GM12878 (cell line): ENCODE data around the gene PHB1. TPM values are rescaled to one million over a fixed set of nuclear protein-coding genes. Genes with fewer than 3 reads are reported as not detected.
"Not testable (repeated sequence)": the region's sequence is repeated elsewhere in the genome, so short reads cannot be mapped to it uniquely, and the experiment has no call there.

Experiments
- ATAC-seq: fragments of 200-7000 bp; cut with Tn5 transposase; 3 replicates; pipeline ENCODE4 v1.9.1; 2020; ENCODE audit warnings: mild to moderate bottlenecking, moderate library complexity
- BruUV-seq: library from RNA; stranded (reverse); fragments of 400-500 nt; replicated peaks from 2 replicates; lab custom pipeline; 2021; lab: Mats Ljungman, UMichigan
- CTCF ChIA-PET: fragments of 300-600 bp; sonication (Branson Sonifier 250); formaldehyde crosslinking; extraction: SDS; loops from one replicate; lab custom pipeline; 2021; ENCODE audit warnings: inconsistent platforms; lab: Yijun Ruan, JAX
- POLR2A ChIA-PET: fragments of 350-600 bp; formaldehyde crosslinking; extraction: SDS; loops from one replicate; lab custom pipeline; 2021; ENCODE audit warnings: inconsistent platforms; lab: Charles Lee
- RAD21 ChIA-PET: fragments of 300-600 bp; sonication (Branson Sonifier 250); formaldehyde crosslinking; loops from one replicate; lab custom pipeline; 2023; ENCODE audit warnings: antibody characterized with exemption; ENCODE audit not compliant: unreplicated experiment; lab: Charles Lee
- SMC1A ChIA-PET: fragments of 300-600 bp; sonication (Branson Sonifier 250); formaldehyde crosslinking; loops from one replicate; lab custom pipeline; 2023; ENCODE audit not compliant: unreplicated experiment, uncharacterized antibody; lab: Charles Lee
- DNase-seq: peaks from one replicate; pipeline ENCODE4 v3.0.0-alpha.2; 2011; ENCODE audit warnings: low read depth, low spot score
- FAIRE-seq: peaks from 3 replicates; lab custom pipeline; 2011; peaks lifted over from hg19 to GRCh38; lab: Jason Lieb, UNC
- H2AFZ ChIP-seq: 2 replicates; pipeline ENCODE4 v1.6.0; 2011; ENCODE audit warnings: low read depth, low read length, control low read depth; ENCODE audit not compliant: control insufficient read depth
- H3K27ac ChIP-seq: 2 replicates; pipeline ENCODE4 v1.5.1; 2011; ENCODE audit warnings: control low read depth; ENCODE audit not compliant: control insufficient read depth, insufficient read depth
- H3K27me3 ChIP-seq, 2 experiments: replicated peaks in 1 of 2; 2 replicates each; pipeline versions ENCODE4 v1.6.0 to v1.6.1; 2011; ENCODE audit warnings: low read length in 1 of 2; ENCODE audit not compliant: control insufficient read depth in 2 of 2, insufficient read depth in 2 of 2
- H3K36me3 ChIP-seq, 2 experiments: 2 replicates each; pipeline ENCODE4 v1.5.1; 2011; ENCODE audit warnings: low read length in 1 of 2; ENCODE audit not compliant: control insufficient read depth in 2 of 2, insufficient read depth in 2 of 2
- H3K4me1 ChIP-seq: 2 replicates; pipeline ENCODE4 v1.6.1; 2011; ENCODE audit warnings: mild to moderate bottlenecking, low read length, moderate library complexity, mixed read lengths; ENCODE audit not compliant: control insufficient read depth, insufficient read depth
- H3K4me2 ChIP-seq: 2 replicates; pipeline ENCODE4 v1.6.0; 2011; ENCODE audit warnings: control low read depth; ENCODE audit not compliant: control insufficient read depth, insufficient read depth
- H3K4me3 ChIP-seq: fragments of 200-600 bp; sonication (generic); 2 replicates; pipeline ENCODE4 v1.5.1; 2016
- H3K79me2 ChIP-seq: 2 replicates; pipeline ENCODE4 v1.6.0; 2011; ENCODE audit warnings: low read length; ENCODE audit not compliant: control insufficient read depth, insufficient read depth
- H3K9ac ChIP-seq: 2 replicates; pipeline ENCODE4 v1.8.0; 2011; ENCODE audit warnings: low read length, control low read depth, mixed read lengths; ENCODE audit not compliant: control insufficient read depth, insufficient read depth
- H3K9me3 ChIP-seq: replicated peaks from 3 replicates; pipeline ENCODE4 v1.5.1; 2011; ENCODE audit warnings: mild to moderate bottlenecking, low read length; ENCODE audit not compliant: control insufficient read depth, insufficient read depth
- H4K20me1 ChIP-seq: 2 replicates; pipeline ENCODE4 v1.6.0; 2011; ENCODE audit not compliant: control insufficient read depth, insufficient read depth
- CEBPB ChIP-seq, 2 experiments: fragments of 150-350 bp in 1 of 2; IDR thresholded peaks; 2 replicates each; pipeline ENCODE4 v1.6.1; 2012 to 2014; ENCODE audit warnings: low read depth in 2 of 2, low read length in 2 of 2, borderline replicate concordance in 1 of 2, inconsistent platforms in 1 of 2
- NRF1 ChIP-seq: conservative IDR thresholded peaks from 2 replicates; pipeline ENCODE4 v1.6.1; 2011; ENCODE audit warnings: mild to moderate bottlenecking, low read depth, low read length, improper control_type of control experiment
- POLR2AphosphoS5 ChIP-seq: IDR thresholded peaks from 2 replicates; pipeline ENCODE4 v1.6.1; 2011; ENCODE audit warnings: mild to moderate bottlenecking, low read length, inconsistent platforms
- RCOR1 ChIP-seq: conservative IDR thresholded peaks from 2 replicates; pipeline ENCODE4 v1.6.1; 2012; ENCODE audit warnings: low read depth, low read length, improper control_type of control experiment
- TAF1 ChIP-seq: IDR thresholded peaks from 2 replicates; pipeline ENCODE4 v1.6.1; 2011; ENCODE audit warnings: mild to moderate bottlenecking, low read depth, low read length, borderline replicate concordance
- ZZZ3 ChIP-seq: IDR thresholded peaks from 2 replicates; pipeline ENCODE4 v1.6.1; 2011; ENCODE audit warnings: low read depth; ENCODE audit not compliant: control insufficient read depth, insufficient read length
- WGBS: methylation state at CpG from one replicate; pipeline ENCODE4 v1.1.6; 2016; ENCODE audit warnings: low lambda C conversion rate; ENCODE audit not compliant: insufficient replicate concordance, insufficient coverage; ENCODE audit errors: missing lambda C conversion rate; 5-methylcytosine and 5-hydroxymethylcytosine counted together
- in situ Hi-C: fragments of 300-500 bp; cut with MboI; formaldehyde crosslinking; loops from 9 replicates; pipeline ENCODE4 v1.14.3; 2018; ENCODE audit warnings: mixed read lengths
- intact Hi-C: fragments of 100-400 bp; cut with micrococcal nuclease; formaldehyde crosslinking; loops from one replicate; pipeline ENCODE4 v1.14.2; 2022; ENCODE audit not compliant: unreplicated experiment
- polyA plus RNA-seq, 11 experiments: library from polyadenylated mRNA; depleted of rRNA in 4 of 11; unstranded in 6 of 11; stranded (reverse) in 5 of 11; fragments of >200 nt; fragmentation: Nextera tagmentation in 4 of 11; fragmentation: Illumina TruSeq in 1 of 11; extraction: Ambion mirVana in 4 of 11; extraction: Trizol in 1 of 11; gene quantifications; 1 replicate in 1 of 11; 2 replicates in 10 of 11; pipeline versions ENCODE4 v1.2.1 to v1.2.3, GENCODE V29; 2011 to 2016; ENCODE audit warnings: inconsistent platforms in 2 of 11, missing spikeins in 2 of 11, low read depth in 1 of 11
- total RNA-seq, 4 experiments: library from RNA; depleted of rRNA in 3 of 4; stranded (reverse); fragments of >200 nt in 3 of 4; fragmentation: Illumina TruSeq in 1 of 4; extraction: Trizol in 1 of 4; gene quantifications; 2 replicates each; pipeline versions ENCODE4 v1.2.1 to v1.2.3, GENCODE V29; 2013 to 2021

The PHB1 gene
- total and polyA plus RNA-seq, 10 of the 15 experiments (the other 5 are each of a cell fraction or from before 2014, with no cell fraction given): 117 to 466 (median 248) TPM

DNA sequence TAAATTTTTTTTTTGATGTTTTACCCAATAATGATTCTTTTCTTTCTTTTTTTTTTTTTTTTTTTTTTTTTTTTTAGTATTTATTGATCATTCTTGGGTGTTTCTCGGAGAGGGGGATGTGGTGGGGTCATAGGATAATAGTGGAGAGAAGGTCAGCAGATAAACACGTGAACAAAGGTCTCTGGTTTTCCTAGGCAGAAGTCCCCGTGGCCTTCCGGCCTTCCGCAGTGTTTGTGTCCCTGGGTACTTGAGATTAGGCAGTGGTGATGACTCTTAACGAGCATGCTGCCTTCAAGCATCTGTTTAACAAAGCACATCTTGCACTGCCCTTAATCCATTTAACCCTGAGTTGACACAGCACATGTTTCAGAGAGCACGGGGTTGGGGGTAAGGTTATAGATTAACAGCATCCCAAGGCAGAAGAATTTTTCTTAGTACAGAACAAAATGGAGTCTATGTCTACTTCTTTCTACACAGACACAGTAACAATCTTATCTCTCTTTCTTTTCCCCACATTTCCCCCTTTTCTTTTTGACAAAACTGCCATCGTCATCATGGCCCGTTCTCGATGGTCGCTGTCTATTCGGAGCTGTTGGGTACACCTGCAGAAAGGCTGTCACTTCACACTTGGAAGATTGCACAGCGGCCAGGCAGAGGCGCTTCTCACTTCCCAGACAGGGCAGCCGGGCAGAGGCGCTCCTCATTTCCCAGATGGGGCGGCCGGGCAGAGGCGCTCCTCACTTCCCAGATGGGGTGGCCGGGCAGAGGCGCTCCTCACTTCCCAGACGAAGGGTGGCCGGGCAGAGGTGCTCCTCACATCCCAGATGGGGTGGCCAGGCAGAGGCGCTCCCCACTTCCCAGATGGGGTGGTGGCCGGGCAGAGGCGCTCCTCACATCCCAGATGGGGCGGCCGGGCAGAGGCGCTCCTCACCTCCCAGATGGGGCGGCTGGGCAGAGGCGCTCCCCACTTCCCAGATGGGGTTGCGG, 4.4 kb upstream of the PHB1 start:
- H2AFZ ChIP-seq, H3K27me3 ChIP-seq, POLR2A ChIA-PET, CTCF ChIA-PET, FAIRE-seq, H3K36me3 ChIP-seq, H3K27ac ChIP-seq, H4K20me1 ChIP-seq, in situ Hi-C loops, DNase-seq, H3K4me3 ChIP-seq, ATAC-seq, H3K9me3 ChIP-seq, H3K79me2 ChIP-seq, RAD21 ChIA-PET, H3K9ac ChIP-seq, BruUV-seq, H3K4me2 ChIP-seq, H3K4me1 ChIP-seq, SMC1A ChIA-PET, intact Hi-C loops: not testable (repeated sequence)
- WGBS: 74% methylated on average over 32 of the region's 32 CpGs

DNA sequence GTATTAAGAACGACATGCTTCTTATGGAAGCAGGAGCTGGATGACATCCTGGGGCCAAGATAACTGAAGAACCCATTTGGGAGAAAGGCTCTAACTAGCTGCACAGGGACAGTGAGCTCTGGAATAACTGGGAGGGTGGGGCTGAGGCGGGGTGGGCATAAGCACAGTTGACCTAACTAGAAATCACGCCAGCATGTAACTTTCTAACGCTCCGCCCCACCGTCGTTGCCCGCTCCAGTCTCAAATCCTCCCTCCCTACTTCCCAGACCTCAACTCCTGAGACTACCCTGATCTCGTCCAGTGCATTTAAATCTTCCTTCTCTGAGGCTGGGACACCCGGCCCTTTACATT, 436 bp downstream of the PHB1 start:
- H3K9me3 ChIP-seq: no peaks in the 10 kb centered on the region
- in situ Hi-C loops (no loop called here), intact Hi-C loops (no loop called here)
- ChIA-PET POLR2A (interaction anchor here (0.6 to 1.3 kb wide), 4 partner anchors 56 to 372 kb away, joined by 3 to 5 read pairs (median 4); no protein-coding TSS in a partner anchor), CTCF (interaction anchor here (0.5 to 3.1 kb wide), 12 partner anchors 11 to 352 kb away, joined by 3 to 22 read pairs (median 5); partner anchors contain the start of gene SLC35B1), RAD21 (interaction anchor here (1.2 to 2.2 kb wide), 3 partner anchors 142 to 156 kb away, joined by 3 to 10 read pairs (median 7); no protein-coding TSS in a partner anchor), SMC1A (interaction anchor here (0.8 to 1.8 kb wide), 6 partner anchors 12 to 144 kb away, joined by 3 to 7 read pairs (median 4); no protein-coding TSS in a partner anchor)
- no peaks in the 10 kb centered on the region for H3K27me3 ChIP-seq
- peaks cover 2 to 10% of the 10 kb centered on the region in 2 experiments; a peak in 2 of 4 replicates for H3K36me3 ChIP-seq
- peak overlapping the region; percentile 94 for H3K4me2 ChIP-seq
- no peaks in the 10 kb centered on the region for H3K4me1 ChIP-seq
- H3K9ac ChIP-seq: peak overlapping the region; percentile 89
- TF ChIP-seq TAF1: no peak
- TF ChIP-seq POLR2AphosphoS5: no peak
- TF ChIP-seq RCOR1: no peak
- no peak for TF ChIP-seq ZZZ3
- no peak for TF ChIP-seq NRF1
- no peak for TF ChIP-seq CEBPB (IDR thresholded peaks at IDR 0.05; ENCODE audit: borderline replicate concordance in 1 of 2, low read depth in 2 of 2, low read length in 2 of 2)
- WGBS: 24% methylated on average over 10 of the region's 10 CpGs
- BruUV-seq: no TSS peak
- peaks cover 17% of the 10 kb centered on the region for H3K79me2 ChIP-seq
- H3K4me3 ChIP-seq: peak overlapping the region; percentile 92
- peak overlapping the region; percentile 62 for H3K27ac ChIP-seq
- DNase-seq (no peak), FAIRE-seq (no peak), ATAC-seq (peak; percentile 6)
- H4K20me1 ChIP-seq: no peaks in the 10 kb centered on the region
- peak overlapping the region; percentile 97 for H2AFZ ChIP-seq
